Cardiac fibroblast (primary cell): ENCODE data around the gene MISP3.

ENCODE experiments used
- DNase-seq, 2 donors: peaks; one replicate each; pipeline versions ENCODE4 v3.0.0 to v3.0.0-alpha.2; 2010; ENCODE audit warnings: low read depth in 2 of 2
- H3K4me3 ChIP-seq, 2 donors: replicated peaks in 1 of 2; 1 replicate in 1 of 2; 2 replicates in 1 of 2; pipeline ENCODE4 v1.5.1; 2011; ENCODE audit warnings: low read depth in 2 of 2, low read length in 2 of 2, mild to moderate bottlenecking in 2 of 2, moderate library complexity in 1 of 2
- CTCF ChIP-seq: IDR thresholded peaks from one replicate; pipeline ENCODE4 v1.5.1; 2011; ENCODE audit warnings: low read depth, mild to moderate bottlenecking, low read length, inconsistent platforms

MISP3 gene

GRCh38 chr19:14102756-14103155, 30.2 kb downstream of the MISP3 start:
- no peak for TF ChIP-seq CTCF
- no peak overlapping the region for H3K4me3 ChIP-seq
- no peak for DNase-seq

GRCh38 chr19:14103310-14103709, 30.7 kb downstream of the MISP3 start:
- no peak for DNase-seq
- no peak for TF ChIP-seq CTCF
- H3K4me3 ChIP-seq, result no peak overlapping the region

- no peak for TF ChIP-seq CTCF
- no peak overlapping the region for H3K4me3 ChIP-seq
- no peak for DNase-seq
Observed at GRCh38 chr19:14105680-14106079, 33.1 kb downstream of the MISP3 start.

GRCh38 chr19:14106840-14107239, 34.3 kb downstream of the MISP3 start:
- no peak overlapping the region for H3K4me3 ChIP-seq
- no peak for TF ChIP-seq CTCF
- DNase-seq, result no peak

- TF ChIP-seq CTCF, result no peak
- DNase-seq, result peak; percentile 59 to 91
Observed at GRCh38 chr19:14107581-14108461, 35.2 kb downstream of the MISP3 start.

GRCh38 chr19:14110650-14111049, 38.1 kb downstream of the MISP3 start:
- DNase-seq, result no peak
- no peak overlapping the region for H3K4me3 ChIP-seq
- TF ChIP-seq CTCF, result no peak

More at GRCh38 chr19:14107581-14108461, 35.2 kb downstream of the MISP3 start:
- no peak overlapping the region for H3K4me3 ChIP-seq
